Measurements from ENCODE around the gene NBEAL2. TPM values are rescaled to one million over a fixed set of nuclear protein-coding genes. Genes with fewer than 3 reads are reported as not detected.

NBEAL2 gene
- polyA plus RNA-seq, 1 donor from 2014 or later = 3.3 TPM

GRCh38 chr3:46959161-46959511 lies 20.3 kb upstream of the NBEAL2 start:
- Histone ChIP-seq H3F3A (ENCODE audit: insufficient read depth, low read length, poor library complexity, severe bottlenecking) (no peaks in the 10 kb centered on the region), H3K27me3 (ENCODE audit: insufficient read depth, low read depth, low read length) (no peaks in the 10 kb centered on the region), H3K4me2 (ENCODE audit: low read length) (no peak overlapping the region), H4K20me1 (ENCODE audit: insufficient read depth) (no peaks in the 10 kb centered on the region), H2AFZ (ENCODE audit: low read depth, low read length) (no peak overlapping the region), H3K79me2 (replicated peaks; ENCODE audit: insufficient read depth, low read length) (peaks cover 46% of the 10 kb centered on the region), H3K36me3 (ENCODE audit: insufficient read depth, low read length) (peaks cover 3% of the 10 kb centered on the region), H3K9ac (ENCODE audit: low read length) (no peak overlapping the region), H3K4me3 (ENCODE audit: low read length) (no peak overlapping the region), H3K9me2 (ENCODE audit: insufficient read depth, low read length) (no peaks in the 10 kb centered on the region), H3K27ac (ENCODE audit: low read length) (no peak overlapping the region), H3K9me3 (ENCODE audit: low read length) (no peaks in the 10 kb centered on the region)
- TF ChIP-seq CTCF (IDR thresholded peaks at IDR 0.05; ENCODE audit: poor library complexity, severe bottlenecking) (no peak), REST (IDR thresholded peaks at IDR 0.05; ENCODE audit: borderline replicate concordance) (no peak), EP300 (conservative IDR thresholded peaks at IDR 0.05; ENCODE audit: poor library complexity, severe bottlenecking) (no peak), RAD21 (conservative IDR thresholded peaks at IDR 0.05) (no peak), MXI1 (conservative IDR thresholded peaks at IDR 0.05; ENCODE audit: poor library complexity, severe bottlenecking) (no peak), POLR2AphosphoS5 (IDR thresholded peaks at IDR 0.05) (no peak), TAF1 (IDR thresholded peaks at IDR 0.05; ENCODE audit: low read depth) (no peak), SMC3 (conservative IDR thresholded peaks at IDR 0.05; ENCODE audit: poor library complexity) (no peak), EZH2 (IDR thresholded peaks at IDR 0.05; ENCODE audit: borderline replicate concordance, insufficient read depth, low read length, poor library complexity, severe bottlenecking) (no peak)

GRCh38 chr3:46960081-46960701 lies 19.3 kb upstream of the NBEAL2 start:
- Histone ChIP-seq H3K4me3 (ENCODE audit: low read length) (no peak overlapping the region), H3K9me3 (ENCODE audit: low read length) (no peaks in the 10 kb centered on the region), H3K4me2 (ENCODE audit: low read length) (no peak overlapping the region), H3K9me2 (ENCODE audit: insufficient read depth, low read length) (no peaks in the 10 kb centered on the region), H3K9ac (ENCODE audit: low read length) (no peak overlapping the region), H3F3A (ENCODE audit: insufficient read depth, low read length, poor library complexity, severe bottlenecking) (no peaks in the 10 kb centered on the region), H2AFZ (ENCODE audit: low read depth, low read length) (no peak overlapping the region), H3K27me3 (ENCODE audit: insufficient read depth, low read depth, low read length) (no peaks in the 10 kb centered on the region), H4K20me1 (ENCODE audit: insufficient read depth) (no peaks in the 10 kb centered on the region), H3K27ac (ENCODE audit: low read length) (no peak overlapping the region), H3K36me3 (ENCODE audit: insufficient read depth, low read length) (peaks cover 3% of the 10 kb centered on the region), H3K79me2 (replicated peaks; ENCODE audit: insufficient read depth, low read length) (peaks cover 39% of the 10 kb centered on the region)
- TF ChIP-seq CTCF (IDR thresholded peaks at IDR 0.05; ENCODE audit: poor library complexity, severe bottlenecking) (no peak), MXI1 (conservative IDR thresholded peaks at IDR 0.05; ENCODE audit: poor library complexity, severe bottlenecking) (no peak), EP300 (conservative IDR thresholded peaks at IDR 0.05; ENCODE audit: poor library complexity, severe bottlenecking) (no peak), POLR2AphosphoS5 (IDR thresholded peaks at IDR 0.05) (no peak), REST (IDR thresholded peaks at IDR 0.05; ENCODE audit: borderline replicate concordance) (no peak), SMC3 (conservative IDR thresholded peaks at IDR 0.05; ENCODE audit: poor library complexity) (no peak), EZH2 (IDR thresholded peaks at IDR 0.05; ENCODE audit: borderline replicate concordance, insufficient read depth, low read length, poor library complexity, severe bottlenecking) (no peak), TAF1 (IDR thresholded peaks at IDR 0.05; ENCODE audit: low read depth) (no peak), RAD21 (conservative IDR thresholded peaks at IDR 0.05) (no peak)

All from neural cell (in vitro differentiated cells).